Nucleus accumbens (tissue), 56 donors: ENCODE measurements around the gene RPTN.
A peak's percentile ranks its signal among the peaks of the same experiment; 100 is the strongest.
"Not testable (repeated sequence)": the region's sequence is repeated elsewhere in the genome, so short reads cannot be mapped to it uniquely, and the experiment has no call there.

Experiments used
- DNase-seq, 56 donors: peaks; one replicate each; lab custom pipeline; 2025; lab: John Stamatoyannopoulos, UW

The RPTN gene

DNA sequence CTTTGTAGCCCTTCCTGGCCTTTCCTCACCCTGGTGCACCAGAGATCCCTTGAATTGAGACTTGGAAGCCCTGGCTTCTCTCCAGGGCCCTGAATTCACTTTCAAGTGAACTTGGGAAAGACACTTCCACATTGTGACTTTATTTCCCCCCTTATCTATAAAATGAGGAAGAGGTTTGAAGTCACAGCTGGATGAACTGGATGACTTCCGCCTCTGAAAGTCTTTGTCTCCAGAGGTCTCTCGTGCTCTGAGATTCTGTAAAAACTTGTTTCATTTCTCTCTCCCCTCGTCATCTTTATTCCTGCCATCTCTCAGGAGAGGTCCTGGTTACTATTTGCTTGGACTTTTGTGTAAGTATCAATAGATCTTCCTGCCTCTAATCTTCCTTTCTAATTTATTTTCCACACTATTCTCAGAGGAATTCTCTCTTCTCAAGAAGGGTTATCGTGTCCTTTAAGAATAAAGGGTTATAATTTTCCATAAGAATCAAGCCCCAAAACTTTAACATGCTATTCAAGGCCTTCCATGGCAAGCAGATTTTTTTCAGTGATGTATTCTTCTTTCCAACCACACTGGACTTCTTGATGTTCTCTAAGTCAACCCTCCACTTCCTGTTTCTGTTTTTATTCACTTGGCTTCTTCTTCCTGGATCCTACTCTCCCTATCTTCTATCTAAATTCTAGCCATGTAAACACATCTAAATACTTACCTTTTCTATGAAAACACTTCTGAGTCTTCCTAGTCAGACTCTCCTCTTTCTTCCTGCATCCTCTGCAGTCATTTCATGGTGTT lies 6.5 kb upstream of the RPTN start:
- DNase-seq: no peak

DNA sequence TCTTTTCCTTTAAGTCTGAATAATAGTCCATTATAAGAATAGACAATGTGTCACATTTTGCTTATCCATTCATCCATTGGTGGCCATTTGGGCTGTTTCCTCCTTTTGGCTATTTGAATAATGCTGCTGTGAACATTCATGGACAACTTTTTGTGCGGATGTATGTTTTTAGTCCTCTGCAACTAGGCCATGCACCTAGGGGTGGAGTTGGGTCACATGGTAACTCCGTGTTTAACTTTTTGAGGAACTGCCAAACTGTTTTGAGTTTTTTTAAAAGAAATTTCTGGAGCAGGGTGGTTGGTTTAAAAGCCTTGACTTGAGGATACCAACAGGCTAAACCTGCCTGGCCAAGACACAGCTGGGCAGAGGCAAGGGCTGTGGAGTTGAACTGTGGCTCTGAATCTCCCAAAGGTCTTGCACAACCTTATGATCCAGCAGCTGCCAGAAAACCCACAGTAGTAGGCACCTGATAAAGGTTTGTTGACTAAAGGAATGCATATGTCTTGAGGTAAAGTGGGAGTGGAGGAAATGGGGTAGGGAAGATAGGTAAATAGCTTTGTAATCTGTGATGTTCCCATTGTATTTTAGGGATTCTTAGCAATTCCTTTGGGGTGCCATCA lies 5.6 kb upstream of the RPTN start:
- no peak for DNase-seq

DNA sequence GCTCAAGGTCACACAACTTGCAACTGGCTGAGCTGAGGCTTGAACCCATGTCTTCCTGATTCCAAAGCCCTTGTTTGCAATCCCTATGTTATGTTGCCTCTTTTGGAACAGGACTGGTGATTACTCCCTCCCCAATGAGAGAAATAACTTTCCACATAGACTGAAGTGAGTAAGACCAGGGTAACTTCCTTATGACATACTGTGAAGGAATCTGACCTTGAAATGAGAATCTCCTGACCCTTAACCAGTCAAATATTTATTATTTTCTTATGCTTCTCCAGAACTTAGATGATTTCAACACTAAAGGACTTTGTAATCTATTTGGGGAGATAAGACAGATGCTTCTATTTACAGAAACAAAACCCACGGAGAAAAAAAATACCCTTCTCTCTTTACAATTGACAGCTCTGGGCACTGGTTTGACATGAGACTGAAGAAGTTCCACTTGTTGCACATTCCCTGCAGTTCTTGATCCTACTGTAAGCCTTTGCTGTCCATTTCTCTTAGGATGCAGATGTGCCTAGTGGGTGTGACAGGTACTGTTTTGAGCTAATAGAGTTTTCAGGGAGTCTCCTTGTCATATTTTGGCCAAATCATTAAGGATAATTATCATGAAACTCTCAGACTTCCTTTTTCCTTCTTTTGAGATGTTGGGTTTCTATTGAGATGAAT lies 3.9 kb upstream of the RPTN start:
- no peak for DNase-seq

DNA sequence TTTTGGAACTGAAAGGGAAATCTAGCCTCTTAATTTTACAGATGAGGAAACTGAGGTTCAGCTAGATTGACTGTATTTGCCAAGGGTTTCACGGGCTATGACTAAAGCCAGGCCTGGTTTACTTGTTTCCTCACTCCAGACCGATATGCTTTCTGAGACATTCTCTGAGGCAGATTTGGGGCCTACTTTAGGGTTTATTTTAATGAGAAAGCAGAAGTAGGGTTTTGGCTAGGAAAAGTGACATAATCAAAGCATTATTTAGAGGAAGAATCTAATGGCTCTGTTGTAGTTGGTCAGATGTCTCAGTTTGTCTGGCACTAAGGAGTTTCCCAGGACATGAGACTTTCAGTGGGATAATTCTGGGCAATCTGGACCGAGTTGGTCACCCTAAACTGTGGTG lies 1.5 kb upstream of the RPTN start:
- no peak for DNase-seq

DNA sequence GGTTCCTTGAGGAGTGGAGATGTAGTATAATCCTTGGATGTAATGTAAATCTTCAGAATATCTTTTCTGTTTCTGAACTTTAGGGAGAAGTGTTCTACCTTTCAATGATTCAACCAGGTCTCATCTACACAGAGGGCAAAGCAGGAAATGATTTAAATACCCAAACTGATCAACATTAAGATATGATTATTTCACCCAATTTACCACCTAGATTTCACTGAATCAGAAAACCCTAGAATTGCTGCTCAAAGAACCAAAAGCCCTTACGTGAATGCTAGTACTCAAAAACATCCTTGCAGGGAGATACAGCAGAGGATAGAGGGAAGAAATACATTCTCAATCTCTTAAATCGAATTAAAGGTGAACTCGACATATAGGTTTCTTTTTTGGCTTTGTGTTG lies 5.0 kb downstream of the RPTN start:
- DNase-seq: no peak

DNA sequence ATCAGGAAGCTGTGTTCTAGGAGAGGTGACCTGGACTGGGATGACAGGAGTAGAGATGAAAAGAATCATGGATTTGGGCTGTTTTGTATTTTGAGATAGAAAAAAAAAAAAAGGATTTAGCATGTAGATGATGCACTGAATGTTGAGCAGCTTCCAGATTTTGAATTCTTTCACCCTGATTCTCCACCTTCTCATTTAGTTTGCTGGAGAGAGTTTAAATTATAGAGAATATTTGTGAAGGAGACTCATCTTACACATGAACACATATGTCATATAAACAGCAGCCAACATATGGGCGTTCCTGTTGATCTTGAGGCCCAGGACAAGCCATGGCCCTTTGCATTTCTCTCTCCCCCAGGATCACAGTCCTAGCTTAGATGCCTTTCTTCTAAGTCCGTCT lies 7.4 kb downstream of the RPTN start:
- no peak for DNase-seq

DNA sequence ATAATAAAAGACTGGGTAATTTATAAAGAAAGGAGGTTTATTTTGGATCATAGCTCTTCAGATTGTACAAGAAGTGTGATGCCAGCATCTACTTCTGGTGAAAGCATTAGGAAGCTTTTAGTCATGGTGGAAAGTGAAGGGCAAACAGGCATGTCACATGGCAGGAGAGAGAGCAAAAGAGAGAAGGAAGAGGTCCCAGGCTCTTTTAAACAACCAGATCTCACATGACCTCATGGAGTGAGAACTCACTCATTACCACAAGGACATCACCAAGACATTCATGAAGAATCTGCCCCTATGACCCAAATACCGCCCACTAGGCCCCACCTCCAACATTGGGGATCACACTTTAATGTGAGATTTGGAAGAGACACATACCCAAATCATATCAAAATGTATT lies 10.0 kb downstream of the RPTN start:
- no peak for DNase-seq

DNA sequence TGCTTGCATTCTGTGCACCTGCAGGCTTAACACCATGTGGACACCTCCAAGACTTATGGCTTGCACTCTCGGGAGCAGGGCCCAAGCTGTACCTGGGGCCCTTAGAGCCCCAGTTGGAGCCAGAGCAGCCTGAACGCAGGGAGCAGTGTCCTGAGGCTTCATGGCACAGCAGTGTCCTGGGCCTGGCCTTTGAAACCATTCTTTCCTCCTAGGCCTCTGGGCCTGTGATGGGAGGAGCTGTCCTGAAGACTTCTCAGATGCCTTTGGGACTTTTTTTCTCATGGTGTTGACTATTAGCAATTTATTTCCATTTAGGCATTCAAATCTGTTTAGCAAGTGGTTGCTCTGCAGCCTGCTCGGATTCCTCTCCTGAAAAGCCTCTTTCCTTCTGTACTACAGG lies 11.0 kb downstream of the RPTN start:
- DNase-seq: no peak

DNA sequence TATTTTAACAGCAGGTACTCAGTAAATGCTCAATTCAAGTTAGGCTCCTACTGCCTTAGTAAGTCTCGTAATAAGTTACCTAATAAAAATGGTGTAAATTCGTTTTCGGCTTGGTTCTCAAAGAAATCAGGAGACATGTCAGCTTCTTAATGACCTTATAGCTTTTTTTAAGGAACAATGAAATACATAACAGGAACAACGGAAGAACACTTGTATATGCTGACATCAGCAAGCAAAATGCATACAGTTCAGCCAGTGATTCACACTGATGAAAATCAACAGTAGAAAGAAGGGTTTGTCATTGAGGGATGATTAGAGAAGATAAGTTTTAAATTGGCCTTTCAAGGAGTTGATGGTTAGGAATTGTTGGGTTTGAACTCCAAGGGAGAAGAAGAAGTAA lies 13.3 kb downstream of the RPTN start:
- no peak for DNase-seq

DNA sequence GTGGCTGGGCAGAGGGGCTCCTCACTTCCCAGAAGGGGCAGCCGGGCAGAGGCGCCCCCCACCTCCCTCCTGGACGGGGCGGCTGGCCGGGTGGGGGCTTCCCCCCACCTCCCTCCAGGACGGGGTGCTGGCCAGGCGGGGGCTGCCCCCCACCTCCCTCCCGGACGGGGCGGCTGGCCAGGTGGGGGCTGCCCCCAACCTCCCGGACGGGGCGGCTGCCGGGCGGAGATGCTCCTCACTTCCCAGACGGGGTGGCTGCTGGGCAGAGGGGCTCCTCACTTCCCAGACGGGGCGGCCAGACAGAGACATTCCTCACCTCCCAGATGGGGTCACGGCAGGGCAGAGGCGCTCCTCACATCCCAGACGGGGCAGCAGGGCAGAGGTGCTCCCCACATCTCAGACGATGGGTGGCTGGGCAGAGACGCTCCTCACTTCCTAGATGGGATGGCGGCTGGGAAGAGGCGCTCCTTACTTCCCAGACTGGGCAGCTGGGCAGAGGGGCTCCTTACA lies 14.3 kb downstream of the RPTN start:
- not testable (repeated sequence) for DNase-seq

DNA sequence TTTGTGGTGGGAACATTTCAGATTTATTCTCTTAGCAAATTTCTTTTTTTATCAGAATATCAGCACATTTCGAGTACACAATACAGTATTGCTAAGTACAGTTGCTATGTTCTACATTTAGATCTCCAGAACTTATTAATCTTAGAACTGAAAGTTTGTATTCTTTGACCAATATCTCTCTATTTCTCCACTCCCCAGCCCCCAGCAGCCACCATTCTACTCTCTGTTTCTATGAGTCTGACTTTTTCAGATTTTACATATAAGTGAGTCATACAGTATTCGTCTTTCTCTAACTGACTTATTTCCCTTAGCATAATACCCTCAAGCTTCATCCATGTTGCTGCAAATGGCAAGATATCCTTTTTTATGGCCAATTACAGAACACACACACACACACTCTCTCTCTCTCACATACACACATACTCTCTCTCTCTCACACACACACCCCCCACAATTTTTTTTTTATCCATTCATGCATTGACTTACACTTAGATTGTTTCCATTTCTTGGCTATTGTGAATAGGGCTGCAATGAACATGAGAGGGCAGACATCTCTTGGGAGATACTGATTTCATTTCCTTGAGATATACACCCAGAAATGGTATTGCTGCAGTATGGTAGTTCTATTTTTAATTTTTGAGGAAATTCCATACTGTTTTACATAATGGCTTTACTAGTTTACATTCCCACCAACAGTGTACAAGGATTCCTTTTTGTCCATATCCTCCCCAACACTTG lies 15.7 kb downstream of the RPTN start:
- no peak for DNase-seq

DNA sequence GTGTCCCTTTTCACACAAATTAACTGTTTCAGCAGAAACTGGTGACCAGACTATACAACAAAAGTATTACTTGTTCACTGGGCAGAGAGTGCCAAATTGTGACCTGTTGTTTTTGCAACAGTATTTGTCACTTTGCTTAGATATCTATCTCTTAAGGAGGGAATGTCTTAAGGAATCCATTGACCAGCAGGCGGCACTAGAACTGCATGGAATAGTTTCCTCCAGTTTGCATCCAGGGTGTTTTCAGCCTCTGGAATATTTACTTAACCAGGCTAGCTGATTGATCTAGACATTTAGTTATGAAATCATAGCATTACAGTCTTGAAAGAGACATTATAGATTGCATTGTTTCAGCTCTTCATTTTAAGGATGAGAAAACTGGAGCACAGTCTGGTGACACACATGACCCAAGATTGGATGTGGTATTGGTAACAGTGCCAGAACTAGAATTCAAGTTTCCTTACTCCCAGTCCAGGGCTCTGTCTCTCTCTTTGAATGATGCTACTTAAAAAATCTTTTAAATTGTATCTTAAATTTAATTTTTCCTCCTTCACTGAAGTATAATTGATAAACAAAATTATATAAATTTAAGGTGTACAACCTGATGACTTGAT lies 16.9 kb downstream of the RPTN start:
- peak in 31 of 56 donors; percentile 0 to 76 (median 4) for DNase-seq

DNA sequence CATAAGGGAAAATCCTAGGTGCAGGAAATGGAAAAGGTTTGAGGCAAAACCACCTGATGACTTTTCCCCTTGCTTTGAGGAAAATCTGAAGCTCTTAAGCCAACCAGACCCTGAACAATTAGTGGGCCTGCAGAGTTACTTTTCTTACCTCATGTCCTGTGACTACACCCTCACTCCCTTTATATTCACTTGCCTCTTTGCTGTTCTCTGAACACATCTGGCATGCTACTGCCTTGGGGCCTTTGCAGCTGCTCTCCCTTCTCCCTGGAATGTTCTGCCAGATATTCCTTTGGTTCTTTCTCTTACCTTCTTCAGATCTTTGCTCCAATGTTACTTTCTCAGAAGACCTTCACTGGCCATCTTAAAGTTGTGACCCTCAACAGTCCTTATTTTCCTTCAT lies 21.8 kb downstream of the RPTN start:
- DNase-seq: no peak

DNA sequence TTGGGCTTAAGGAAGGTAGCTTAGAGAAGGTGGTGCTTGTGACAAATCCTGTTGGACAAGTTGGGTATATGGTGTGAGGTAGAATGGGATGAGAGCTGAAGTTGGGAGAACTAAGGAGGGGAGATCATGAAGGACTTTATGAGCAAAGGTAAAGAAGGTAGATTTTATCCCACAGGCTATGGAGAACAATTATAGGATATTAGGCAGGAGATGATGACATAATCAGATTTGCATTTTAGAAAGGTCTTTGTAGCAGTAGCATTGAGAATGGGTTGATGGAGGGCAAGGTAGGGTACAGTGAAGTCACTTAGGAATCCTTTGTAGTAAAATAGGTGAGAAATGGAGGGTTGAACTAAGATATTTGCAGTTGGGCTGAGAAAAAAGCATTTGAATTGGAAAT lies 28.8 kb downstream of the RPTN start:
- DNase-seq: no peak

DNA sequence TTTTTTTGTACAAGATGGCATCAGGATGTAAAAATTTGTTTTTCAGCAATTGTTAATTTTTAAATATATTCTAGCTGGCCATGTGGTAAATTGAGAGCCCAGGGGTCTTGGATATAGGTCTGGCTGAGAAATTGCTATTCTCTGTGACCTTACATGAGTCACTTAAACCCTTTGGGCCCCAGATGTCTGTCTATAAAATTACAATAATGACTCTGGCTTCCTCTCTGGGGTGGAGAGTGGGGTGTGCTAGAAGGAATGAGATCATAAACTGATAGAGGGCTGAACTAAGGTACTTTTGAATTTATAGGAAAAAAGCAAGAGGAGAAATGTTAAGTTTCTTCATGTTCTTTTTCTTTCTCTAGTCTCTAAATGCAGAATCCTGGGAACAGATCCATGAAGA lies 31.4 kb downstream of the RPTN start:
- DNase-seq: no peak

DNA sequence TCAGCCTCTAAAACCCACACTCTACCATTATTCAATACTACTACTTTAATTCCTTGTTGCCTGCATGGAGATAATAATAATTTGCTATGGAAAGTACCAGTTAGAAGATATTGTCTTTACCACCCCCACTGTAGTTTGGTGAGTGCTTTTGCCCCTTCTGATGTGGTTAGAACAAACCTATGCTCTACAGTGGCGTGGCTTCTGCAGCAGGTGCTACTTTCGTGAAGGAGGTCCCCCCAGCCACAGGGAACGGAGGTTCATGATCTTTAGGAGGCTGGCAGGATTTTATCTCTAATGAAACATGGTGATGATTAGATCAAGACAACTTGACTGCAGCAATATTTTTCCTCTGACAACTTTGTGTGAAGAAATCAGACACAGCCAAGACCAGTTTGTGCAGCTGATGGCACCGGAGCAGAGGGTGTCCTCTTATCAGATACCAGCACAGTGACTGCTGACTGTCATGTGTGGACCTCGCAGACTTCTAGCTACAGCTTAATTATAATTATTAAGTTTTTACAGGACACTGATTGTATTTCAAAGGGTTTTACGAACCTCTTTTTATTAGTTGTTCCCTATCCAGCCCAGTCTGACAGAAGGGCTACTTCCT lies 33.1 kb downstream of the RPTN start:
- no peak for DNase-seq

DNA sequence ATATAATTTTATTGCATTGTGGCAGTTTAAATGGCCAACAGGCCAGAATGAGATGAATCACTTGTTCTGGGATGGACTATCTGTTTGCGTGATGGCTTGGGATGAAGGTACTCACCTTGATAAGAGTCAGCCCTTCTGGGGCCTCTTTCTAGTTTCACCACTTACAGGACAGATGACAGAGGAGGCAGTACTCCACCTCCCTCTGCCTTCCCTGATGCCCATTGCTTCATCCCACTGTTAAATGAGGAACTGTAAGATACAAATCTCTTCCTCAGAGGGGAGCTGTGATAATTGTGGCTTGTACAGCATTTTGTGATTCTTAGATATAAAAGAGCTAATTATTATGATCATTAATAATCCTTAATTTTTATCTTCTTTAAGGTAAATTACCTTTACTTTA lies 40.1 kb downstream of the RPTN start:
- DNase-seq: no peak

DNA sequence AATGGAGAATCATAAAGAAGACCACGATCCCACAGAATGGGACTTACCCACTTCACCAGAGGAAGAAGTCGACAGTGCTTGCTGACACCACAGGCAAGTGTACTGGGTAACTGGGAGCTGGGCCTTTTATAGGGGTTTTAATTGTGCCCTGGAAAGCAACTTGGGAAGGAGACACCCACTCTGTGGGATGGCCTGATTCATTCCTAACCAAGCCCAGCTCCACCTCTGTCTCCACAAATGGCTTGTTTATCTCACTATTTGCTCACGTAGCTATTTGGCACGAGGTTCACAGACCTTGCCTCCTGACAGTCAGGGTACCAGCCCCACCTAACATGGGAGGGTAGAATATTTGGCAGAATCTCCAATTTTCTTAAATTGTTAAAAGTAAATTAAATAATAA lies 43.7 kb downstream of the RPTN start, which contains the start of gene TCHH:
TSS of gene TCHH (minus strand) at position 101 of the 400 bp plus-strand sequence. CDS start 1,364 bp downstream, outside the sequence.
- no peak for DNase-seq

DNA sequence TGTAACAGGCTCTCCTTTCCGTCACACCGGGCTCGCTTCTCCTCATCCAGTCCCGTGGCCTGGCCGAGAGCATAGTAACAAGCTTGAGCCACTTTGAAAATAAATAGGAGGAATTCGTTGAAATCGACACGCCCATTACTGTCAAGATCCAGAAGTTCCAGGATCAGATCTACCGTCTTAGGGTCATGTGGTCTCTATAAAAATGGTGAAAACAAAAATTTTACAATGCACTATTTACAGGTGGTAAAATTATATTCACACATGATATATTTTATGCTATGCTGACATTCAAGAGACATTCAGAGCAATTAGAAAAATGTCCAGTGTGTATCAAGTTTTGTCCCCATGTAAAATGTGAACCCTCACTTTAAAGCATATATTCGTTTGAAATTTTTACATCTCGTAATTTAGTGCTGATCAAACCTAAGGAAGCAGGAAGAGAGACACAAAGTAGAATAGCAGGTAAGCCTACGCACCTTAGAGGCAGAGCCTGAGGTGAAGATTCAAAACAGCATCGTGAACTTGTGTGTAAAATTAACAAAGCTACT lies 46.1 kb downstream of the RPTN start:
- DNase-seq: no peak
